Measurements from ENCODE around the gene AS3MT.
A peak's percentile ranks its signal among the peaks of the same experiment; 100 is the strongest.

The AS3MT gene

GRCh38 chr10:102855731-102856436, 13.4 kb upstream of the AS3MT start:
- DNase-seq (ENCODE audit: low read depth in 2 of 2), result peak; percentile 98

- no peak for DNase-seq (ENCODE audit: low read depth in 2 of 2)
Observed at GRCh38 chr10:102856758-102857424, 12.4 kb upstream of the AS3MT start.

GRCh38 chr10:102859911-102860310, 9.4 kb upstream of the AS3MT start:
- DNase-seq (ENCODE audit: low read depth in 2 of 2), result no peak

GRCh38 chr10:102863660-102864059, 5.6 kb upstream of the AS3MT start:
- no peak for DNase-seq (ENCODE audit: low read depth in 2 of 2)

GRCh38 chr10:102865620-102866019, 3.6 kb upstream of the AS3MT start:
- DNase-seq (ENCODE audit: low read depth in 2 of 2), result no peak

- DNase-seq (ENCODE audit: low read depth in 2 of 2), result no peak
Observed at GRCh38 chr10:102868911-102869257, 386 bp upstream of the AS3MT start.

GRCh38 chr10:102870221-102870620, 951 bp downstream of the AS3MT start:
- no peak for DNase-seq (ENCODE audit: low read depth in 2 of 2)

- no peak for DNase-seq (ENCODE audit: low read depth in 2 of 2)
Observed at GRCh38 chr10:102872163-102872562, 2.9 kb downstream of the AS3MT start.

GRCh38 chr10:102876747-102877153, 7.5 kb downstream of the AS3MT start:
- no peak for DNase-seq (ENCODE audit: low read depth in 2 of 2)

- no peak for DNase-seq (ENCODE audit: low read depth in 2 of 2)
Observed at GRCh38 chr10:102878629-102879028, 9.4 kb downstream of the AS3MT start.

GRCh38 chr10:102880256-102880655, 11.0 kb downstream of the AS3MT start:
- no peak for DNase-seq (ENCODE audit: low read depth in 2 of 2)

- DNase-seq (ENCODE audit: low read depth in 2 of 2), result no peak
Observed at GRCh38 chr10:102888048-102888447, 18.8 kb downstream of the AS3MT start.

- no peak for DNase-seq (ENCODE audit: low read depth in 2 of 2)
Observed at GRCh38 chr10:102894466-102895213, 25.4 kb downstream of the AS3MT start.

- no peak for DNase-seq (ENCODE audit: low read depth in 2 of 2)
Observed at GRCh38 chr10:102900006-102900405, 30.7 kb downstream of the AS3MT start.

- no peak for DNase-seq (ENCODE audit: low read depth in 2 of 2)
Observed at GRCh38 chr10:102904346-102904745, 35.1 kb downstream of the AS3MT start.

- no peak for DNase-seq (ENCODE audit: low read depth in 2 of 2)
Observed at GRCh38 chr10:102906507-102906906, 37.2 kb downstream of the AS3MT start.

- DNase-seq (ENCODE audit: low read depth in 2 of 2), result no peak
Observed at GRCh38 chr10:102914781-102915180, 45.5 kb downstream of the AS3MT start.

GRCh38 chr10:102916173-102916572, 46.9 kb downstream of the AS3MT start:
- DNase-seq (ENCODE audit: low read depth in 2 of 2), result no peak

- peak; percentile 23 to 28 for DNase-seq (ENCODE audit: low read depth in 2 of 2)
Observed at GRCh38 chr10:102917314-102917961, 48.2 kb downstream of the AS3MT start.

GRCh38 chr10:102917962-102918816, 48.9 kb downstream of the AS3MT start, which contains the start of gene CNNM2:
CNNM2 (plus strand) TSS chr10:102918294; CDS start chr10:102918481, 187 bp downstream.
- DNase-seq (ENCODE audit: low read depth in 2 of 2), result peak; percentile 99

- no peak for DNase-seq (ENCODE audit: low read depth in 2 of 2)
Observed at GRCh38 chr10:102918817-102919245, 49.6 kb downstream of the AS3MT start.

Data from fibroblast of skin of left quadriceps (primary cell).